GM19023 (cell line): ENCODE results near the gene THRAP3.
"Not testable (repeated sequence)": the region's sequence is repeated elsewhere in the genome, so short reads cannot be mapped to it uniquely, and the experiment has no call there.

Experiments used
- ATAC-seq: cut with Tn5 transposase; IDR thresholded peaks from one replicate; pipeline ENCODE4 v1.9.1; 2021; ENCODE audit warnings: mild to moderate bottlenecking, moderate library complexity; ENCODE audit not compliant: unreplicated experiment

The THRAP3 gene

GRCh38 chr1:36223996-36224536 lies at the start of gene THRAP3:
TSS of gene THRAP3 (plus strand) at chr1:36224443. CDS start at chr1:36282564, 58,121 bp downstream.
- peak; percentile 90 for ATAC-seq

GRCh38 chr1:36174713-36175112 lies 49.5 kb upstream of the THRAP3 start:
- no peak for ATAC-seq

- ATAC-seq, result no peak
Observed at GRCh38 chr1:36175137-36176095, 48.8 kb upstream of the THRAP3 start.

GRCh38 chr1:36176106-36176949 lies 47.9 kb upstream of the THRAP3 start:
- ATAC-seq, result no peak

GRCh38 chr1:36177589-36178431 lies 46.4 kb upstream of the THRAP3 start:
- ATAC-seq, result no peak

GRCh38 chr1:36178471-36179219 lies 45.6 kb upstream of the THRAP3 start:
- ATAC-seq, result no peak

- no peak for ATAC-seq
Observed at GRCh38 chr1:36179220-36179600, 45.0 kb upstream of the THRAP3 start.

- no peak for ATAC-seq
Observed at GRCh38 chr1:36182734-36183133, 41.5 kb upstream of the THRAP3 start.

GRCh38 chr1:36183309-36183856 lies 40.9 kb upstream of the THRAP3 start:
- ATAC-seq, result no peak

- peak; percentile 55 for ATAC-seq
Observed at GRCh38 chr1:36187800-36188593, 36.2 kb upstream of the THRAP3 start.

- not testable (repeated sequence) for ATAC-seq
Observed at GRCh38 chr1:36196805-36197204, 27.4 kb upstream of the THRAP3 start.

- ATAC-seq, result no peak
Observed at GRCh38 chr1:36198641-36199040, 25.6 kb upstream of the THRAP3 start.

- no peak for ATAC-seq
Observed at GRCh38 chr1:36199934-36200741, 24.1 kb upstream of the THRAP3 start.

- ATAC-seq, result no peak
Observed at GRCh38 chr1:36203027-36203553, 21.2 kb upstream of the THRAP3 start.

GRCh38 chr1:36203554-36204346 lies 20.5 kb upstream of the THRAP3 start:
- no peak for ATAC-seq

GRCh38 chr1:36204347-36204909 lies 19.8 kb upstream of the THRAP3 start:
- no peak for ATAC-seq
